Subcutaneous adipose tissue (tissue), 4 donors: Measurements from ENCODE around the gene BCKDHB. TPM values are rescaled to one million over a fixed set of nuclear protein-coding genes. Genes with fewer than 3 reads are reported as not detected.

Source experiments
- total RNA-seq, 4 donors: library from RNA; depleted of rRNA; stranded (reverse); fragments of >200 nt; gene quantifications; one replicate each; pipeline ENCODE4 v1.1.0, GENCODE V29; 2016
- TF ChIP-seq, protein P1 (sequence below): fragments of 450-650 bp; IDR thresholded peaks from one replicate; pipeline ENCODE4 v1.5.1; 2016; ENCODE audit warnings: low read depth, mild to moderate bottlenecking, control low read depth, antibody characterized with exemption, moderate library complexity

BCKDHB gene
- total RNA-seq, 4 donors from 2014 or later, result 15.5 to 41.3 (median 24.2) TPM

DNA sequence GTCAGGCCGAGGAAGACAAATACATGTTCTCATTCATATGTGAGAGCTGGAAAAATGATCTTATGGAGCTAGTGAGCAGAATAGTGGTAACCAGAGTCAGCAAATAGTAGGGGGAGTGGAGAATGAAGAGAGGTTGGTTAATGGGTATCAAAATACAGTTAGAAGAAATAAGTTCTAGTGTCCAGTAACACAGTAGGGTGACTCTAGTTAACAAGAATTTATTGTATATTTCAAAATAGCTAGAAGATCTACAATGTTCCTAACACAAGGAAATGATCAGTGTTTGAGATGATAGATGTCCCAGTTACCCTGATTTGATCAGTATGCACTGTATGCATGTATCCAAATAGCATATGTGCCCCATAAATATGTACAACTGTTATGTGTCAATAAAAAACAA is 128.4 kb downstream of the BCKDHB start:
- TF ChIP-seq, protein P1, sequence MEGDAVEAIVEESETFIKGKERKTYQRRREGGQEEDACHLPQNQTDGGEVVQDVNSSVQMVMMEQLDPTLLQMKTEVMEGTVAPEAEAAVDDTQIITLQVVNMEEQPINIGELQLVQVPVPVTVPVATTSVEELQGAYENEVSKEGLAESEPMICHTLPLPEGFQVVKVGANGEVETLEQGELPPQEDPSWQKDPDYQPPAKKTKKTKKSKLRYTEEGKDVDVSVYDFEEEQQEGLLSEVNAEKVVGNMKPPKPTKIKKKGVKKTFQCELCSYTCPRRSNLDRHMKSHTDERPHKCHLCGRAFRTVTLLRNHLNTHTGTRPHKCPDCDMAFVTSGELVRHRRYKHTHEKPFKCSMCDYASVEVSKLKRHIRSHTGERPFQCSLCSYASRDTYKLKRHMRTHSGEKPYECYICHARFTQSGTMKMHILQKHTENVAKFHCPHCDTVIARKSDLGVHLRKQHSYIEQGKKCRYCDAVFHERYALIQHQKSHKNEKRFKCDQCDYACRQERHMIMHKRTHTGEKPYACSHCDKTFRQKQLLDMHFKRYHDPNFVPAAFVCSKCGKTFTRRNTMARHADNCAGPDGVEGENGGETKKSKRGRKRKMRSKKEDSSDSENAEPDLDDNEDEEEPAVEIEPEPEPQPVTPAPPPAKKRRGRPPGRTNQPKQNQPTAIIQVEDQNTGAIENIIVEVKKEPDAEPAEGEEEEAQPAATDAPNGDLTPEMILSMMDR, result no peak

DNA sequence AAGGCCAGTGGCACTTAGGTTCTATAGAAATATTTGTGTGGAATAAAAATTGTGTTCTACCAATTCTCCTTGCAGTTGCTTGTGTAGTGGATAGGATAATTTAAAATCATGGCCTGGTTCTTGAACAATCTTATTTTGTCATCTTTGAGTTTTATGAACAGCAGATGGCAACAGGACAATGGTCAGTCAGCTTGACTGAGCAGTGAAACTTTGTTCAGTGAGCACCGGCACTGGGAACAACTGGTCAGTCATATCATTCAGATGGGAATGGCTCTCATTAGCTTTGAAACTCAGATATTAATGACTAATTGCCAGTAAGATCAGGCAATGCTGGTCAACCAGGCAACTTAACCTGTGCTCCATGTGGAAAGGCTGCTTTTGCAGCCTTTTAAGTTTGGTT is 129.2 kb downstream of the BCKDHB start:
- TF ChIP-seq, protein P1, result no peak

DNA sequence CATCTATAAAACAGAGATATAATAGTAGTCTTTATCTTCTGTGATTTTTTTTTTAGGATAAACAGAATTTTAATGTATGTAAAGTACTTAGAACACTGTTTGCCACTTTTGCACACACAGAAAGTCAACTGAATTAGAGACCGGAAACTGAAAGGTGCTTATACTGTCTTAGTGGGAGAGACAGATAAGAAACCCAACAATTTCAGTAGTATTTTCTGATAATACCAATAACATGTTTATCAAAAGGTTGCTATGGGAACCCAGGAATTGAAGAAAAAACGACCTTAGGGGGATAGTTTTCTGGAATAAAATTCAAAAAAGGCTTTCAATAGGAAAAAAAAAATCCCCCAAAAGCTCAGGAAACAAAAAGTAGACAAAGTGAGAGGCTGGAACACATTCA is 138.6 kb downstream of the BCKDHB start:
- TF ChIP-seq, protein P1, result no peak

DNA sequence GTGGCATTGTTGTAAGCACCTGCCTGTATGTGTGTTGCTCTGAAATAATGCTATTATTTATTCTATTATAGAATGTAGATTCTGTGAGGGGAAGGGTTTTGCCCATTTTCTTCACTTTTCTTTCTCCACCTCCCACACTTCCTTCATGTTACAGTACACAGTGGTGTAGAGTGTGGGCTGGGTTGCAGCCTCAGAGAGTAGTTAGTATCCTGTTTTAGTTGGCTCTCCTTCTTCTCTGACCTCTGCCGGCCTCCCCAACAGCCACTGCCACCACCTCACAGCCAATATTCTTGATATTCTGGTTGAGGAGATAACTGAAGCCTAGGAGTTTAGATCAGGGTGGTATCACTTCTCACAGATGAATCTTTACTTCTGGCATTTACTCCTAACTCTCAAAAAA is 143.4 kb downstream of the BCKDHB start:
- TF ChIP-seq, protein P1, result no peak

DNA sequence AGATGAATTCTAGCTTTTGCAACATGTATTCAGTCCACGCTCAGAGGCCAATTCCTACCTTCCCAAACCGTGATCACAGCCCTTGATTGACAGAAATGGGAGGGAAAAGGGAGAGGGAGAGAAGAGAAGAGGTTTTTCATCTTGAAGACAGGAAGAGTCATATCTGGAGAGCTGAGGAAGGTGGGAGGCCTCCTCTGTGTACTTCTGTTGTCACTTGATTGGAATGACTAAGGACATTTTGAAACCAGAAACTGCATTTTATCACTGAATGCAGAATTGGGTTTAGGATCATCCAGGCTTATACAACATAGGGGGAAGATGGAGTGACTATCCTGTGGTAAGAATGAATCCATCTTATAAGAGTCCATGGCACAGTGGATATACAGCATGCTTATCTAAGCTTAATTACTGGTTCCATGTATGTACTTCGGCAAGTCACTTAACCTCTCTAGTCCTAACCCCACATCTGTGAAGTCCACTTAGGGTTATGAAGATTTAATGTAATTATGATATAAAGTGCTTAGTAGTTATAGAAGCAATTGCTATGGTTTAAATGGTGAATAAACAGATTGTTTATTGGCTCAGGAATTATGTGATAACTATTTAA is 144.0 kb downstream of the BCKDHB start:
- TF ChIP-seq, protein P1, result no peak

DNA sequence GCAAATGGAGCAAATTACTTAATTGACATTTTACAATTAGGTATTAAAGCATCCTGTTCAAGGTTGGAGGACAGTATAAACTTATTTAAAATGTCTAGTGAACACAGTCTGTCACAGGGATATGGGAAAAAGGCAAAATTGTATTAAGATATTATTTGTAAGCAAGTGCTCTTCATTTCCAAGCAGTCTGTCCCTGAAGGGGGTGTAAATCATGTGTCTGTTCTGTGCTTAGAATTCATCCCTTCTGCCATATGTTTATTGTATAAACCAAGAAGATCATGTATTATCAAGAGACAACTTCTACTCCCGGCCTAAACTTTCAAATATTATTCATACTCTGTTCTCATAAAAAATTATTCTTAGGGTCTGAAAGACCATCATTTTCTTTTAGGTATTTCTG is 144.8 kb downstream of the BCKDHB start:
- TF ChIP-seq, protein P1, result no peak

DNA sequence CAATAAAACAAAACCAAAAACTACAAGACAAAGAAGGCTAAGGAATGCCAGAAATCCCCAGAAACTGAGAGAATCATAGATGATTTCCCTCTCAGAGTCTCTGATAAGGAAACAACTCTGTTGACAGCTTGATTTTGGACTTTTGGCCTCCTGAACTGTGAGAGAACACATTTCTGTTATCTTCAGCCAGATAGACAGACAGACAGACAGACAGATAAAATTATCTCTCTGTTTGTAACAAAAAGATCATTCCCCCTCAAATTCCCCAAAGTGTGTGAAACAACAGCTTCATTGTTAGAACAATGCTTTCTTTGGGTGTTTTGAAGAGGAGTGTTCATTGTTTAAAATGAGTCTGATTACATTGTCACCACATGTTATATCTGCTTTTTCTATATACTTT is 148.2 kb downstream of the BCKDHB start:
- TF ChIP-seq, protein P1, result no peak
